LNCaP clone FGC (cell line): ENCODE measurements around the gene INCA1.
A peak's percentile ranks its signal among the peaks of the same experiment; 100 is the strongest.

Experiments
- DNase-seq: peaks from one replicate; pipeline ENCODE4 v3.0.0-alpha.2; 2011; ENCODE audit warnings: low read depth
- H3K4me3 ChIP-seq: 2 replicates; pipeline ENCODE4 v1.5.1; 2011; ENCODE audit warnings: mild to moderate bottlenecking, low read depth, low read length, control low read depth
- CTCF ChIP-seq: IDR thresholded peaks from 2 replicates; pipeline ENCODE4 v1.5.1; 2012; ENCODE audit warnings: mild to moderate bottlenecking; ENCODE audit not compliant: control insufficient read depth, insufficient read depth; ENCODE audit errors: extremely low read depth

Gene INCA1

GRCh38 chr17:4945176-4945943, 52.0 kb downstream of the INCA1 start:
- no peak for DNase-seq
- no peak overlapping the region; the same call in 1 of the 2 replicates for H3K4me3 ChIP-seq
- no peak for TF ChIP-seq CTCF

- no peak overlapping the region for H3K4me3 ChIP-seq
- no peak for DNase-seq
- TF ChIP-seq CTCF: no peak
Observed at GRCh38 chr17:4944554-4945175, 52.7 kb downstream of the INCA1 start.

GRCh38 chr17:4944163-4944553, 53.2 kb downstream of the INCA1 start:
- TF ChIP-seq CTCF: no peak
- no peak overlapping the region for H3K4me3 ChIP-seq
- DNase-seq: no peak

- no peak for TF ChIP-seq CTCF
- DNase-seq: no peak
- no peak overlapping the region for H3K4me3 ChIP-seq
Observed at GRCh38 chr17:4942760-4943508, 54.4 kb downstream of the INCA1 start.

GRCh38 chr17:4941319-4941610, 56.1 kb downstream of the INCA1 start:
- DNase-seq: no peak
- peak overlapping the region; percentile 96 for H3K4me3 ChIP-seq
- TF ChIP-seq CTCF: no peak

GRCh38 chr17:4940555-4941318, 56.6 kb downstream of the INCA1 start:
- DNase-seq: no peak
- TF ChIP-seq CTCF: no peak
- H3K4me3 ChIP-seq: peak overlapping the region; percentile 96
